Endothelial cell of umbilical vein (primary cell): ENCODE measurements around the gene BRF1. TPM values are rescaled to one million over a fixed set of nuclear protein-coding genes. Genes with fewer than 3 reads are reported as not detected.

Experiments
- BruUV-seq: library from RNA; stranded (reverse); fragments of 400-500 nt; replicated peaks from 2 replicates; lab custom pipeline; 2021; lab: Mats Ljungman, UMichigan
- CTCF ChIA-PET: fragments of 300-600, 350-600 bp; sonication (Branson Sonifier 250); formaldehyde crosslinking; loops from one replicate; lab custom pipeline; 2021; ENCODE audit warnings: antibody characterized with exemption, inconsistent platforms; lab: Charles Lee
- POLR2A ChIA-PET: fragments of 300-600, 350-600 bp; sonication (Branson Sonifier 250); formaldehyde crosslinking; loops from one replicate; lab custom pipeline; 2021; ENCODE audit warnings: antibody characterized with exemption, inconsistent platforms; lab: Charles Lee
- DNase-seq: peaks from one replicate; pipeline ENCODE4 v3.0.0-alpha.2; 2011; ENCODE audit warnings: low read depth, low spot score
- FAIRE-seq: peaks from 2 replicates; lab custom pipeline; 2011; peaks lifted over from hg19 to GRCh38; lab: Jason Lieb, UNC
- H2AFZ ChIP-seq: 2 replicates; pipeline ENCODE4 v1.6.0; 2012; ENCODE audit warnings: low read depth, low read length, control low read depth, inconsistent platforms
- H3K27ac ChIP-seq: 2 replicates; pipeline ENCODE4 v1.5.1; 2011; ENCODE audit warnings: low read depth, mild to moderate bottlenecking, control low read depth, low read length, moderate library complexity; ENCODE audit not compliant: insufficient read depth
- H3K27me3 ChIP-seq, 2 experiments: 2 replicates each; pipeline versions ENCODE4 v1.6.0 to v1.6.1; 2011; ENCODE audit warnings: low read length in 2 of 2, mixed read lengths in 1 of 2; ENCODE audit not compliant: control insufficient read depth in 2 of 2, insufficient read depth in 2 of 2
- H3K36me3 ChIP-seq, 2 experiments: 2 replicates in 1 of 2; 3 replicates in 1 of 2; pipeline ENCODE4 v1.5.1; 2011; ENCODE audit warnings: low read length in 2 of 2, mild to moderate bottlenecking in 1 of 2, moderate library complexity in 1 of 2; ENCODE audit not compliant: control insufficient read depth in 2 of 2, insufficient read depth in 2 of 2; ENCODE audit errors: extremely low read depth in 1 of 2
- H3K4me1 ChIP-seq: 3 replicates; pipeline ENCODE4 v1.5.1; 2011; ENCODE audit warnings: mild to moderate bottlenecking, low read length; ENCODE audit not compliant: control insufficient read depth, insufficient read depth; ENCODE audit errors: extremely low read depth
- H3K4me2 ChIP-seq: 2 replicates; pipeline ENCODE4 v1.6.1; 2011; ENCODE audit warnings: low read length, control low read depth, mixed read lengths; ENCODE audit not compliant: insufficient read depth
- H3K4me3 ChIP-seq, 3 experiments: fragments of 200-600 bp in 1 of 3; sonication (generic), shearing (Covaris generic) in 1 of 3; replicated peaks in 1 of 3; 2 replicates each; pipeline ENCODE4 v1.5.1; 2011 to 2016; ENCODE audit warnings: control low read depth in 3 of 3, low read length in 3 of 3, mild to moderate bottlenecking in 2 of 3, inconsistent platforms in 1 of 3, low read depth in 1 of 3, moderate library complexity in 1 of 3; ENCODE audit not compliant: insufficient read depth in 1 of 3
- H3K79me2 ChIP-seq: 2 replicates; pipeline ENCODE4 v1.6.0; 2012; ENCODE audit warnings: low read length, inconsistent platforms; ENCODE audit not compliant: control insufficient read depth, insufficient read depth
- H3K9ac ChIP-seq: replicated peaks from 2 replicates; pipeline ENCODE3; 2011; ENCODE audit warnings: low read length, control low read depth; ENCODE audit not compliant: insufficient read depth; ENCODE audit errors: extremely low read depth
- H3K9me1 ChIP-seq: replicated peaks from 3 replicates; pipeline ENCODE4 v1.6.0; 2011; ENCODE audit warnings: mild to moderate bottlenecking, low read length; ENCODE audit not compliant: control insufficient read depth, insufficient read depth; ENCODE audit errors: extremely low read depth
- H3K9me3 ChIP-seq: replicated peaks from 2 replicates; pipeline ENCODE4 v1.5.1; 2012; ENCODE audit warnings: low read length, inconsistent platforms; ENCODE audit not compliant: control insufficient read depth, insufficient read depth
- H4K20me1 ChIP-seq: replicated peaks from 2 replicates; pipeline ENCODE3; 2011; ENCODE audit warnings: mild to moderate bottlenecking, low read length; ENCODE audit not compliant: control insufficient read depth, insufficient read depth; ENCODE audit errors: extremely low read depth
- CTCF ChIP-seq, 2 donors: IDR thresholded peaks; 1 replicate in 1 of 2; 2 replicates in 1 of 2; pipeline ENCODE4 v1.5.1; 2011; ENCODE audit warnings: low read length in 2 of 2, mild to moderate bottlenecking in 2 of 2, moderate library complexity in 2 of 2, control low read depth in 1 of 2, inconsistent platforms in 1 of 2, low read depth in 1 of 2; ENCODE audit not compliant: insufficient read depth in 1 of 2; ENCODE audit errors: extremely low read depth in 1 of 2
- EZH2 ChIP-seq: IDR thresholded peaks from 2 replicates; pipeline ENCODE4 v1.6.1; 2012; ENCODE audit warnings: borderline replicate concordance, low read depth, mild to moderate bottlenecking, moderate library complexity, low read length, inconsistent platforms; ENCODE audit not compliant: severe bottlenecking
- FOS ChIP-seq: IDR thresholded peaks from 2 replicates; pipeline ENCODE4 v1.6.1; 2011; ENCODE audit warnings: mild to moderate bottlenecking, low read length, moderate library complexity, borderline replicate concordance; ENCODE audit not compliant: insufficient read depth
- GATA2 ChIP-seq: IDR thresholded peaks from 2 replicates; pipeline ENCODE4 v1.7.0; 2011; ENCODE audit warnings: low read depth, mild to moderate bottlenecking, moderate library complexity, mixed read lengths, low read length; ENCODE audit not compliant: insufficient read length, insufficient read depth
- JUN ChIP-seq: IDR thresholded peaks from 2 replicates; pipeline ENCODE4 v1.6.1; 2011; ENCODE audit warnings: borderline replicate concordance, low read depth; ENCODE audit not compliant: insufficient read length, insufficient read depth
- MAX ChIP-seq: IDR thresholded peaks from 2 replicates; pipeline ENCODE4 v1.6.1; 2011; ENCODE audit not compliant: insufficient read depth, insufficient read length
- MYC ChIP-seq: IDR thresholded peaks from one replicate; pipeline ENCODE4 v1.6.1; 2011; ENCODE audit warnings: mild to moderate bottlenecking, low read depth, low read length
- POLR2A ChIP-seq: IDR thresholded peaks from 2 replicates; pipeline ENCODE4 v1.6.1; 2012; ENCODE audit warnings: low read depth, mild to moderate bottlenecking, control low read depth, low read length
- dilution Hi-C: fragments of 300-500 bp; cut with MboI; formaldehyde crosslinking; loops from one replicate; pipeline ENCODE4 v1.15.0; 2019; ENCODE audit warnings: low sequenced_read_pairs; ENCODE audit not compliant: extremely low pct_ligation_motif_present
- intact Hi-C: fragments of 100-400 bp; cut with micrococcal nuclease; formaldehyde crosslinking; loops from one replicate; pipeline ENCODE4 v1.10.0; 2022
- polyA plus RNA-seq, 4 experiments: library from polyadenylated mRNA; depleted of rRNA in 3 of 4; stranded (reverse) in 3 of 4; unstranded in 1 of 4; fragments of >200 nt; gene quantifications; 2 replicates each; pipeline versions ENCODE4 v1.2.1 to v1.2.3, GENCODE V29; 2011 to 2012; ENCODE audit warnings: missing spikeins in 1 of 4
- total RNA-seq: library from RNA; stranded (reverse); gene quantifications from 2 replicates; pipeline ENCODE4 v1.2.3, GENCODE V29; 2021

The BRF1 gene
- total and polyA plus RNA-seq, 2 donors (not counting 3 experiments of a cell fraction or from before 2014, with no cell fraction given): 19.0 to 47.2 TPM

- Histone ChIP-seq H2AFZ (no peak overlapping the region), H3K4me3 (no peak overlapping the region), H3K36me3 (peaks cover 0 to 7% of the 10 kb centered on the region in 2 experiments), H3K27ac (no peak overlapping the region), H3K9me3 (no peaks in the 10 kb centered on the region), H3K79me2 (peaks cover 8% of the 10 kb centered on the region), H4K20me1 (no peaks in the 10 kb centered on the region), H3K9ac (no peak overlapping the region), H3K4me1 (no peaks in the 10 kb centered on the region), H3K4me2 (no peak overlapping the region), H3K27me3 (no peaks in the 10 kb centered on the region), H3K9me1 (no peaks in the 10 kb centered on the region)
- CTCF ChIA-PET: no interaction called here
- no TSS peak for BruUV-seq
- DNase-seq (no peak), FAIRE-seq (no peak)
- intact Hi-C loops (loop anchor here (10.0 kb wide), 2 partner anchors 64 to 76 kb away; partner anchors contain the start of genes BRF1 and JAG2), dilution Hi-C loops (no loop called here)
- POLR2A ChIA-PET: no interaction called here
- TF ChIP-seq MYC (no peak), FOS (no peak), CTCF (IDR thresholded peaks at IDR 0.05; ENCODE audit: extremely low read depth in 1 of 2, insufficient read depth in 1 of 2, low read depth in 1 of 2, low read length in 2 of 2) (no peak), GATA2 (no peak), MAX (no peak), POLR2A (no peak), JUN (no peak), EZH2 (no peak)
Measured at GRCh38 chr14:105240811-105241576, 59.8 kb downstream of the BRF1 start.
